Muscle of arm (tissue), 12 donors: ENCODE results near the gene CFAP97. TPM values are rescaled to one million over a fixed set of nuclear protein-coding genes. Genes with fewer than 3 reads are reported as not detected.
"Not testable (repeated sequence)": the region's sequence is repeated elsewhere in the genome, so short reads cannot be mapped to it uniquely, and the experiment has no call there.

Experiments
- DNase-seq: peaks from one replicate; pipeline ENCODE4 v3.0.0-alpha.2; 2013
- polyA plus RNA-seq, 12 donors: library from polyadenylated mRNA; unstranded; fragments of 120-200 nt; gene quantifications; one replicate each; pipeline ENCODE4 v1.2.1, GENCODE V29; 2013; ENCODE audit not compliant: insufficient read length in 12 of 12

The CFAP97 gene
- polyA plus RNA-seq, 12 donors = 27.3 to 43.7 (median 35.3) TPM; not detected in 1

DNA sequence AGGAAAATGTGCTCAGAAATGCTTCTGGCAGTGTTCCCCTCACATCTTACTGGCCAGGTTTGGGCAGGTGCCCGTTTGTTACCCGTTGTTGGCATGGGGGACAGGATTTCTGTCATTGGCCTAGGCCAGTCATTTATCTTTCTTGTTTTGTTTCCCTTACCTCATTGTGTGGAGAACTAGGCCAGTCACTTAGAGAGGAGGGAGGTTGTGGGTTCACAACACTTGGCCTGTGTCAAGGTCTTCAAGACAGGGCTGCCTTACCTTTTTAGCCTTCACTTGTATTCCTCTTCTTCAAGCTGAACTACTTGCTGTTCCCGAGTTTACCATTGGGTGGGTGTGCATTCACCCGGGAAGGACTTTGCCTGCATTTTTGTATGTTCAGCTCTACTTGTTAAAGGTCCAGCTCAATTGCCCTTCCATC is 23.3 kb upstream of the CFAP97 start:
- no peak for DNase-seq

DNA sequence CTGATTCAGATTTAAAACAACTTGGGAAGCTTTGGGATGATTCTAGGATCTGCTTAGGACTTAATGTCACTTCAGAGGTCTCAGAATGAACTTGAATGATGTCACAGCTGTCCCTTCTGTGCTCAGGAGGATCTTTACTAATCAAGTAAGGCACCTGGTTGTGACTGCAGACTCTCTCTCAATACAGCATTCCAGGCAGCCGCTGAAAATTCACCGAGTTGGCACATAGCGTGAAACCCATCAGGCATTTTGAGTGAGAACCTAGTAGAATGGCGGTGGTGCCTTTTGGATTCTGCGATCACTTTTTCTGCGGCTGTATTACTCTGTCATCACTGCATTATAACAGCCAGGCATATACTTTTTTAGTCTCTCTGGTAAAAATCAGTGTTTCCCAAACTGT is 22.1 kb upstream of the CFAP97 start:
- DNase-seq = no peak

DNA sequence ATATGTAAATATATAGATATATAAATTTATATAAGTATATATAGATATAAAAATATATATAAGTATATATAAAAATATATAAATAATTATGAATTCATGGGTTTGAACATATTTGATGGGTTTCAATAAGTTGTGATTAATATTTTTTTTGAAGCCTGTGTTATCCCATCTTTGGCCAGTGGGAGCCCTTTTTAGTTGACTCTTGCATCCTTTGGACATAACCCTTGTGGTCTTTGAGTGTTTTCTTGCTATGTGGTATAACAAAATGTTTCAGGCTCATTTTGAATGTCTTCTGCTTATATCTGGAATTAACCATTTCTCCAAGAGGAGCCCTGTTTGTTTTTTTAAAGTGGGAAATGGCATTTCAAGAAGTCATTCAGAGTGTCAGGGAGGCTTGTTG is 20.8 kb upstream of the CFAP97 start:
- no peak for DNase-seq

DNA sequence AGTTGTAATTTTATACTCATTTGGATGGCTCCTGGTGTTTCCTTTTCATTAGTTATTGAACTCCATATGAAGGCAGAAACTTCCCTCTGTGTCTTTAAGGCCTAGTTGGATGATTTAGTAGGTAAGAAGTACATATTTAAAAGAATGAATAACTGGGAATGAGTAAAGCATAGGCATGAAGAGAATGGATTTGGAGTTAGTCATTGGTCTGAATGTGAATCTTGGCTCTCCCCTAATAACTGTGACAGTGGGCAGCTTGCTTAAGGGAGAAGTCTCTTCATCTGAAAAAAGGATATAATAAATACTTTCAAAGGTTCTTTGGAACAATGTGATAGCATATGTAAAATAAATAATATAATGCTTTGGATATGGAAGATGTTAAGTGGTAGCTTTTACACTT is 18.8 kb upstream of the CFAP97 start:
- no peak for DNase-seq

DNA sequence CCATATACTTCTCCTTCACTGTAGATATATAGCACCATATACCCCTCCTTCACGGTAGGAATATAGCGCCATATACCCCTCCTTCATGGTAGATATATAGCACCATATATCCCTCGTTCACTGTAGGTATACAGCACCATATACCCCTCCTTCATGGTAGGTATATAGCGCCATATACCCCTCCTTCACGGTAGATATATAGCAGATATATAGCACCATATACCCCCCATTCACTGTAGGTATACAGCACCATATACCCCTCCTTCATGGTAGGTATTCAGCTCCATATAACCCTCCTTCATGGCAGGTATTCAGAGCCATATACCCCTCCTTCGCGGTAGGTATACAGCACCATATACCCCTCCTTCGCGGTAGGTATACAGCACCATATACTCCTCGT is 18.1 kb upstream of the CFAP97 start:
- no peak for DNase-seq

DNA sequence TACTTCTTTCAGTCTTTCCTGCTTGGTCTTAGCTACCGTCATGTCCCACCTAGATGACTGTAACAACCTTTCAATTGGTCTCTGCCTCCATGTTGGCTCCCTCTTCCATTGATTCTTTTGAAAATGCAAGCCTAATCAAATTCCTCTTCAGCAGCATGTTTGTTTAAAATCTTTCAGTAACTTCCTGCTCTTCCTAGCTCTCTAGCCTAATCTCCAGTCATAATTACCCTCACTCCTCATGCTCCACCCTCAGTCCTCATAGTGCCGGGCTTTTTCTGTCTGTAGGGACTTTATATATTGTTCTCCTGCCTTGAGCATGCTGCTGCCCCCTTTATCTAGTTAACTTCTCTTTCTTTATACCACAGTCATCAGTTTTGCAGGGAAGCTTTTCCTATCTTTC is 17.7 kb upstream of the CFAP97 start:
- no peak for DNase-seq

DNA sequence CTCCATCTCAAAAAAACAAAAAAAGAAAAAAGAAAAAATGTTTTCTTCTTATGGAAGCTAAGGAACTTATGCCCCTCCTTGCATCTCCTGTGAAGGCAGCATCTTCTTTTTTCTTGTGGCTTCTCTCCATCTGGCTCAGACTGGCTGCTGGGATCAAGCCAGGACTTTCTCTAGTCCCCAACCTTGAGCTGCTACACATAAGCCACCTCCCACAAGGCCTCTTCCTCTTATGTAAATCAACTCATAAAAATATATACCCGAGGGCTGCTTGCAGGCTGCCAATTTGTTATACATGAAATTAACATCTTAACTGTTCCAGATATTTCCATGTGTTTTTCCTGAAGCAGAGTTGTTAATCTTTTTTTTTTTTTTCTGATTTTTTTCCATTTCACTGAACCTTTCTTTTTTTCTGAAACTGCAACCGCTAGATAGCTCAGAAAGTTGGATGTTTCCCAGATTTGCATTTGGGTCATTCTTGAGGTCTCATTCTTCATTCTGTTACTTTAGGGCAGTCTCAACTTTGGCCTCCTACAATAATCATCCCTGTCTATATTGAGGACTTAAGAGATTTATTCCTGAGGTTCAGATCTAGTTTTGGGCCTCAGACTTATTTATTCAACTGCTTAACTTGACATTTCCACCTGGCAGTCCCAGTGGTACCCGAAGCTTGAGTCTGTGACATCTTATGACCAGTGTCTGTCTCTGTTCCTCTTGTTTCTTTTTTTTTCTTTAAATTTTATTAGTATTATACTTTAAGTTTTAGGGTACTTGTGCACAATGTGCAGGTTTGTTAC is 15.9 kb upstream of the CFAP97 start:
- DNase-seq = peak; percentile 83

DNA sequence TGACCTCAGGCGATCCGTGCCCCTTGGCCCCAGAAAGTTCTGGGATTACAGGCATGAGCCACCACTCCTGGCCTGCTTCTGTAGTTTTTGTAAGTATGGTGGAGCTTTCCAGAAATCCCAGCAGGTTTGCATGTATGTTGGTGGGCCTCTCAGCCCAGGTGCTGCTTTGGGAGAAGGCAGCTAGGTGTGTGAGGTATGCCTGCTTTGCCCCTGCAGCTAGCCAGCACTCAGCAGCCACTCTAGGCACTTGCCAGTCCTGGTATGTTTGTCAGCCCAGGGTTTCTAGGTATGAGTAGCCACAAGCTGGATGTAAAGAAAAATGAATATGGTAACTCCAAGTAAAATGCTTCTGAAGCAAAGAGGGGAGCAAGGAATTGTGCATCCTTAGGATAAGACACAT is 14.5 kb upstream of the CFAP97 start:
- DNase-seq = no peak

DNA sequence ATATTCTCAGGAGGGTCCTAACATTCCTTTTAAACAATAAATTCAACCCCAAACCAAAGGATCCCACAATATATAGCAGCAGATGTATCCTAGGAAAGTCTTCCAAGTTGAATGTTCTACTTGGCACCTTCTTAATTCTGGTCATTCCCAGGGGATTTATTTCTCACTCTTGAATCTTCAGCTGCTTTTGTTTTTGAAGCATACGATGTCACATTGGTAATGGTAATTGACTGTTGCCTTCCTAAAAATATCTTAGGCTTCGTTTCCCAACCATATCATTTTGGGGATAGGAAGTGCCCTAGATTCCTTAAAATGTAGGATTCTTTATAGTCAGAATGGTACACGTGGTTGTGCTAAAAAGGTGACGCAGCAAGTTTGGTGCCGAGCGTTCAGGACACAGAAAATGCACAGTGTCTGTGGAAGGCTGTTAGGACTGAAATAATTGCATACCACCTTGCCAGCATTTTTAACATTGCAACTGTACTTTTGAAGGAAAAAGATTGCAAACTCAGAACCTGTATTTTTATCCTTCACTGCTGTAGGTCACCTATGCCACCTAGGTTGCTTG is 13.7 kb upstream of the CFAP97 start:
- DNase-seq = no peak

DNA sequence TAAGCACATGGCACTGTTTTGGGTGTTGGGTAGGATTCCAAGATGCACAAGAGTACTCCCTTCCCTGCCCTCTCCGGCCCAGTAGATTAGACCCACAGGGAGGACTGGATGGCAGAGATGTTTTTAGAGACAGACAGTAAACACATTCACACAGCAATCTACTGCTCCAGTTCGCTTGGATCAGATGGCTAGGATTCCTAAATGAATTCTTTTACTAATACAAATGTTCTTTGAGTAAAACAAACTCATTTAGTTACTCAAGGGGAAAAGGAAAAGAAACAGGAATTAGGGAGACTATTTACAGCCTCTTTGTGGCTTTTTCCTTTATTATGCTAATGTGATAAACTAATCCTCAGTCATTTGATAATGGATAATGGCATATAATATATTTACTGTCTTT is 11.5 kb upstream of the CFAP97 start:
- no peak for DNase-seq

DNA sequence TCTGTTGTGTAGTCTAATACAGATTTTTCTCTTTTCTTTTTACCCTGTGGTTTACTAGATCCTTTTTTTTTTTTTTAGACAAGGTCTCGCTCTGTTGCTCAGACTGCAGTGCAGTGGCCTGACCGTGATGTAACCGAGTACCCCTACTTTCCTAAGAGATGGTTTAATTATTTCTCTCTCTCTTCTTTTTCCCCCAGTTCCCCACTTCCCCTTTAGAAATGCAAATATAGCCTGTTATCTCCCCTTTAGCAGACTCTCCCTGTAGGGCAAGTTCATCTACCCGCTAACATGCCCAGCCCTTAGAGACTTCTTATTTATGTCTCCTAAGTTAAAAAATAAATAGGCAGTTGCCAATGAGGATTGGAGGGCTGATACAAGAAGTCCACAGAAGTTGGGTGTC is 10.1 kb upstream of the CFAP97 start:
- no peak for DNase-seq

DNA sequence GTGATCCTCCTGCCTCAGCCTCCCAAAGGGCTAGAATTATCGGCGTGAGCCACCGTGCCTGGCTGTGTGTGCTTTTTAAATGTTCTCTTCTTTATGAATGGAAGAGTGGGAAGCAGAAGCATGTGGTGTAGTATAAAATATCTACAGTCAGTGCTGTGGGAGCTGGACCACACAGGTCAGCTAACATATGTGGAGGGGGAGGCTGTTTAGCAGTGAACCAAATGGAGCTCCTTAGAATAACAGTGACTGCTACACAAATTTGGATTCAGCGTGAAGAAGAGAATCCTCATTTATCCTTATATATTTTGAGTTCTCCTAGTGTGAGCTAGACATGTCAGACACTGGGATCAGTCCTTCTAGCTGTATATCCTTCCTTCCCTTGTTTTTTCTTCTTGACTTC is 8.8 kb upstream of the CFAP97 start:
- no peak for DNase-seq

DNA sequence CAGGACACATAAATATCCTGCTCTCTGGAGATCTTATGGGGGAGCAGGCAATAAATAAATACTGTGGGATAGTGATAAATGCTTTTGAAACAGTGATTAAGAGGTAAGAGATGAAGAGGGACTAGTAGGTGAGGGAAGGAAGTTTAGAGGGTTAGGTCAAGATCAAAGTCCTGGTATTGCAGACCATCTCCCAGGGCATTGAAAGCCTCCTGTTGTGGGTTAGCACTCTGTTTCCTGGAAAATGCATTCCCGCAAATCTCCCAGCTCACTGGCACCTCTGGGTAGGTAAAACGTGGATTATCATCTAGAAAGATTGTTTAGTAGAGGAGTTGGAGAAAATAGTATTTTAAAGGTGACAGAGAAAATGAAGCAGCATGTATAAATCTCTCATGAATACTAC is 7.8 kb upstream of the CFAP97 start:
- no peak for DNase-seq

DNA sequence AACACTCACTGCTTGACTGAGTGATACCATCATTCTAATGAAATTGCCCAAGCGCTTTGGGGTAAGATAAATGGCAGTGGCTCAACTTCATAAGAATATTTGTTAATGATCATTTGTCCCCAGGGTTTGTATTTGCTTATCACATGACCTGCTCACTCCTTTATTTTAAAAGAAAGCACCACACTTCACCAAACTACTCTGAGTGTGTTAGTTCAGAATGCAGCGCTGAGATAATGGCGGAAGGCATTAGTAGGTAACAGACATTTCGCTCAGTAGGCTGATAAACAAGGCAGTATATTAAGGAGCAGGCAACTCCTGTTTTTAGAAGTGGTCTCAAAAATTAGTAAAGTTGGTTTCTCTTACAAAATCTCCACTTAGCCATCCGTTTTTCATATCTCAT is 7.2 kb upstream of the CFAP97 start:
- no peak for DNase-seq

DNA sequence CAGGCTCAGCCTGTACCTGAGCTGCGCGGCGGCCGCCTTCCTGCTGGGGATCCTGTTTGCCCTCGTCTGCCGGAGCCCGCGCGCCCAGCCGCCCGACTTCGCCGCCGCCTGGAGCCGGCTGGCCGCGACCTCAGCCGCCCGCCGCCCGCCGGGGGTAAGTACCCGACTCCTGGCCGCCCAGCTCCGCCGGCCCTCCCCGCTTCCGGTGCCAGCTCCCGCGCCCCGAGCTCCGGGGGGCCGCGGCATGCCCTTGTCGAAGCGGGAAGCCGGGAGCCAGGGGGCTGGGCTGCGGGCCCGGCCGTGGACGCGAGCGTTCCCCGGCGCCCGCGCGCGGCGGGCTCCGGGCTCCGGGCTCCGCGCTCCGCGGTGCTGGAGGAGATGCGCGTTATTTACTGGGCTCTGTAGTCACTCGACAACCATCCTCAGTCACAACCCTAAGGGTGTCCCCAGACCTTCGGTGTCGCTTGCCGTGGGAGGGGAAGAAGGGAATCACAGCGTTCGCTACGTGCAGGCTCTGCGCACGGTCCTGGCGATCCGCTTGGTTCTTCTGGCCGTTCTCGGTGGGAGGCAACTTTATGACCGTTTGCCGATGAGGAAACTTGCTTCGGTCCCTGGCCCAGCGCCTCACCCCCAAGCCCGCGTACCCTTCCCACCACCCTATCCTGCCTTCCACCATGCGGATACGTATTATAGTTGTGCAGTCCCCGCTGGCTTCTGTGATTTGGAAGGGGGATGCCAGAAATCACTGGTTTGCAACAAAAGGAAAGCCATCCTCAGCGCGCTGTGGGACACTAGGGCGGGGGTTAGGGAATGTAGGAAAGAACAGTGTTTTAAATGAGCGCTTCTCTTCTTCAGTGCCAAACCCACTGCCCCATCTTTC is 6.5 kb upstream of the CFAP97 start:
- peak; percentile 69 for DNase-seq

DNA sequence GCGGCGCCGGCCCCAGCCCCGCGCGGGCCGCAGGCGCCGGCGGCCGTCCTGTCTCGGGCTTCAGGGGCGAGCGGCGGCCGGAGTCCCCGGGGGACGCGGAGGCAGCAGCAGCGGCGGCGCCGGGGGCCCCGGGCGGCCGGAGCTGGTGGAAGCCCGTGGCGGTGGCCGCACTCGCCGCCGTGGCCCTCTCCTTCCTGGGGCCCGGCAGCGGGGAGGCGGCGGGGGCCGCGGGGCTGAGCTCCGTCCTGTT is 6.0 kb upstream of the CFAP97 start:
- not testable (repeated sequence) for DNase-seq

DNA sequence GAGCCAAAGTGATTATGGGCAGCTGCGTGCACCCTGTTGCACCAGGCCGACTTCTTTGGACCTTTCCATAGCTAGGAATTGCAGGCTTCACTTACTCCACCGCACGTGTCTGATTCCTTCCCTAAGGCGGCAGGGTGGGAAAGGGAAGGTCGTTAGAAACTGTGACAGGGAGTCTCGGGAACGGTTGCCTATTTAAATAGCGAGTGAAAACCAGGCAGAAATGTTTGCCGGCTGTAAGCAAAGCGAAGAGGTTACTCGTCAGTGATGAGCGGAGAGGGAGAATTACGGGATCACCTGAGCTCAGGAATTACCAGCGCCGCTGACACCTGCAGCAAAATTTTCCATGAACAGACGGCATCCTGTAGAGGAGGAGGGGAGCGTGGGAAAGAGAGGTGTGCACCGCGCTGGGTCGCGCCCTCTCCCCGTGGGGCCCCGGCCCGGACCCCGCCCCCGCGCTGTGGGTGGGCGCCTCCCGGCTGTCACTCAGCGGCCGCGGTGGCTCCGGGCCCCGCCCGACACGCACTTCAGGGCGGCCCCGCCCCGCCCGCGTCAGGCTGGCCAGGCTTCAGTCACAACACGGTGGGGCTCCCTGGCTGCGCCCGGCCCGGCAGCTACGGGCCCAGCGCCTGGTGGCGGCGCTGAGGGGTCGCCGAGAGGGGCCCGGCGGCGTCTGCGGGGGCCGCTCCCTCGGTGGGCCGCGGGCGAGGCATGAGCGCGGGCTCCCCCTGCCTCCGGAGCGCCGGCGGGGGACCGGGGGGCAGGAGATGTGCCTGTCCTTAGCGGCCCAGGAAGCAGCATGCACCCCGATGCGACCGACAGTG is 5.4 kb upstream of the CFAP97 start, which contains the start of gene SNX25:
SNX25 (plus strand) TSS at position 568 of the 821 bp plus-strand sequence; CDS start at position 797, 229 bp downstream.
- peak; percentile 72 for DNase-seq

DNA sequence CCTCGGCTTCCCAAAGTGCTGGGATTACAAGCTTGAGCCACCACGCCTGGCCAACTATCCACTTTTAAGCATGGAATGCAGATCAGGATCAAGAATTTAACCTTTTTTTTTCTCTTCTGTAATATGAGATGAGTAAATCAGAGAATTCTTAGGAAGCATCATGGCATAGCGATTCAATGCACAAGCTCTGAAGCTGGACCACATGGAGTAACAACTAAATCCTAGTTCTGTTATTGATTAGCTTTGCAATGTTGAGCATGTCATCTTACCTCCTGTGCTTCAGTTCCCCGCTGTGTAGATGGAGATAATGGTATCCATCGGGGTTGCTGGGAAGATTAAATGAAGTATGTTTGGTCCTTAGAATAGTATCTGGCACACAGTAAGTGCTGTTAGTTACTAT is 3.7 kb upstream of the CFAP97 start:
- no peak for DNase-seq

DNA sequence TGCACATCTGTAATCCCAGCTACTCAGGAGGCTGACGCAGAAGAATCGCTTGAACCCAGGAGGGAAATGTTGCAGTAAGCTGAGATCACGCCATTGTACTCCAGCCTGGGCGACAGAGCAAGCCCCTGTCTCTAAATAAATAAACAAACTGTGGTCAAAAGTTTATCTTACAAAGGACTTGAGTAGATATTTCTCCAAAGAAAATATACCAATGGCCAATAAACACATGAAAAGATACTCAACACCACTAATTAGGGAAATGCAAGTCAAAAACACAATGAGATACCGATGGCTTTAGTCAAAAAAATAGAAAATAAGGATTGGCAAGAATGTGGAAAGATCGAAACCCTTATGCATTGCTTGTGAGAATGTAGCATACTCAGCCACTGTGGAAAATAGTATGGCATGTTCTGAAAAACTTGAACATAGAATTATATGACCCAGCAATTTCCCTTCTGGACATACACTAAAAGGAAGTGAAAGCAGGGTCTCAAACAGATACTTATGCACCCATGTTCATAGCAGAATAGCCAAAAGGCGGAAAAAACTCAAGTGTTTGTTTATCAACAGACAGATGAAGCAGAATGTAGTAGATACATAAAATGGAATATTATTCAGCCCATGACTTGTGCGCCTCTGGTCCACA is 2.0 kb upstream of the CFAP97 start:
- DNase-seq = no peak

DNA sequence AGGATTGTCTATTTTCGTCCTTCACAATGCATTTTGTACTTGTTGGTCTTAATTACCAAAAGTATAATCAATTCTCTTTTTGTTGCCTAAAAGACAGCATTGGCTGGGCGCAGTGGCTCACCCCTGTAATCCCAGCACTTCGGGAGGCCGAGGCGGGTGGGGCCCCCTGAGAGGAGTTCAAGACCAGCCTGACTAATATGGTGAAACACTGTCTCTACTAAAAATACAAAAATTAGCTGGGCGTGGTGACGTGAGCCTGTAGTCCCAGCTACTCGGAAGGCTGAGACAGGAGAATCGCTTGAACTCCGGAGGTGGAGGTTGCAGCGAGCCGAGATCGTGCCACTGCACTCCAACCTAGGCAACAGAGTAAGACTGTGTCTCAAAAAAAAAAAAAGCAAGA is 1.3 kb upstream of the CFAP97 start:
- not testable (repeated sequence) for DNase-seq

DNA sequence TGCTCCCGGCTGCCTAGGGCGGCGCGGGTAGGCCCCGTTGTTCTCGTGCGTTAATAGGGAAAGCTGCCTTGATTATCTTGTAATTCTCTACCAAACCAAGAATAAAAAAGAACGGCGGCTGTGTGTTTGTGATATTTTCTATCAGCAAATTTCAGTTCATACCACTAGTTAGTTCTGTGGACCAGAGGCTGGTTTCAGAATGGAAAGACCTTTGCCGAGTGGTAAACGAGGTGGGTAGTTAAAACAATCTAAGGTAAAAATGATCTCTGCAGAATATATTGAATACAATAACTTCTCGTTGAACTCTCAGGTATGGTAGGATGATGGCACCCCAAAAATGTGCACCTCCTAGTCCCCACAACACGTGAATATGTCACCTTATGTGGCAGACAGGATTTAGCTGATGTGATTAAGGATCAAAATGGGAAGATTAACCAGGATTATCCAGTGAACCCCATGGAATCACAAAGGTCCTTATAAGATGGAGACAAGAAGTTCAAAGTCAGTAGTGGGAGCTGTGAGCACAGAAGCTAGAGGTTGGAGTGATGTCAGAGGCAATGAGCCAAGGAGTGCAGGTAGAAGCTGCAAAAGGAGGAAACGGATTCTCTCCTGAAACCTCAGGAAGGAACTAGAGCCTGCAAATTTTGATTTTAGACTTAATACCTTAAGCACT is 574 bp upstream of the CFAP97 start:
- no peak for DNase-seq
